Measurements from ENCODE around the gene PAK4. TPM values are rescaled to one million over a fixed set of nuclear protein-coding genes. Genes with fewer than 3 reads are reported as not detected.

The PAK4 gene
- total RNA-seq (2021; ENCODE audit: unreplicated experiment) = 90.1 TPM
- 76.7 and 78.4 TPM in 2 replicates for polyA plus RNA-seq (2012)
- percentile 66 among the genes with signal in this experiment for Bru-seq, nascent RNA
- BruChase-seq, experiment 1, labeled RNA remaining after a 6-hour chase = percentile 73 among the genes with signal in this experiment
- BruChase-seq, experiment 2, labeled RNA remaining after a 2-hour chase = percentile 69 among the genes with signal in this experiment
- long read RNA-seq, partial matches to known transcripts = 13 of 38 reads
- long read RNA-seq, other reads (novel, unspliced or antisense) = 20 of 38 reads

- peak; percentile 86 for ATAC-seq
- Histone ChIP-seq H3K36me3 (ENCODE audit: control insufficient read depth in 1 of 2, insufficient read depth in 2 of 2, low read length in 2 of 2) (no peaks in the 10 kb centered on the region), H3K9ac (ENCODE audit: low read length) (peak within 1 kb of the TSS; percentile 90), H3K4me2 (ENCODE audit: low read length) (peak within 1 kb of the TSS; percentile 96), H3K79me2 (ENCODE audit: insufficient read depth, low read length) (peaks cover 50% of the 10 kb centered on the region), H4K20me1 (ENCODE audit: insufficient read depth) (peaks cover 5% of the 10 kb centered on the region; the same call in 1 of the 2 replicates), H3K4me1 (ENCODE audit: control insufficient read depth in 1 of 2, insufficient read depth in 2 of 2, low read length in 2 of 2) (peaks cover 16 to 55% of the 10 kb centered on the region in 2 experiments), H2AFZ (ENCODE audit: low read depth, low read length, poor library complexity, severe bottlenecking) (peak within 1 kb of the TSS; percentile 86), H3K27me3 (ENCODE audit: insufficient read depth, low read length) (no peaks in the 10 kb centered on the region), H3K4me3 (replicated peaks in 1 of 2; ENCODE audit: low read depth in 1 of 2, low read length in 2 of 2) (peak within 1 kb of the TSS; percentile 96 to 99), H3K27ac (ENCODE audit: low read depth, low read length) (peak within 1 kb of the TSS; percentile 84), H3K9me2 (ENCODE audit: insufficient read depth) (no peaks in the 10 kb centered on the region), H3K9me3 (ENCODE audit: control insufficient read depth in 1 of 2, insufficient read depth in 1 of 2, low read depth in 1 of 2, low read length in 2 of 2) (no peaks in the 10 kb centered on the region)
- peak; percentile 96 for DNase-seq (ENCODE audit: low read depth, low spot score)
- CTCF ChIA-PET = interaction anchor here (0.8 kb wide), 1 partner anchor 8 kb away, joined by 4 read pairs; no protein-coding TSS in a partner anchor
- intact Hi-C loops (cut with micrococcal nuclease) = loop anchor here (1.0 kb wide), 1 partner anchor 40 kb away; no protein-coding TSS in a partner anchor
- no TSS peak for BruUV-seq (replicated peaks)
- POLR2A ChIA-PET = no interaction called here
- RAD21 ChIA-PET (ENCODE audit: low non-redundant PET in 1 of 2, low total read pairs in 2 of 2, uncharacterized antibody in 2 of 2, unreplicated experiment in 2 of 2) = no interaction called here
- TF ChIP-seq POLR2AphosphoS5 (IDR thresholded peaks at IDR 0.05; ENCODE audit: low read depth, low read length) (peak; percentile 84), SP1 (IDR thresholded peaks at IDR 0.05; ENCODE audit: low read depth) (peak; percentile 93), CEBPB (IDR thresholded peaks at IDR 0.05; ENCODE audit: low read depth) (no peak), ZFX (IDR thresholded peaks at IDR 0.05) (no peak), ELF1 (IDR thresholded peaks at IDR 0.05; ENCODE audit: borderline replicate concordance, low read depth) (no peak), EGR1 (IDR thresholded peaks at IDR 0.05; ENCODE audit: low read depth) (peak; percentile 99), POLR2A (IDR thresholded peaks at IDR 0.05; ENCODE audit: borderline replicate concordance, extremely low read depth, insufficient read depth, insufficient read length) (peak; percentile 51), RAD21 (IDR thresholded peaks at IDR 0.05; ENCODE audit: low read depth) (no peak), SIN3A (IDR thresholded peaks at IDR 0.05; ENCODE audit: low read depth) (peak; percentile 70), SRF (IDR thresholded peaks at IDR 0.05; ENCODE audit: low read depth) (no peak), CBX3 (IDR thresholded peaks at IDR 0.05; ENCODE audit: low read depth) (no peak), EZH2 (IDR thresholded peaks at IDR 0.05) (no peak), ZNF274 (IDR thresholded peaks at IDR 0.05; ENCODE audit: low read depth, low read length) (no peak), JUND (IDR thresholded peaks at IDR 0.05) (no peak), EZH2phosphoT487 (IDR thresholded peaks at IDR 0.05; ENCODE audit: borderline replicate concordance) (no peak), TCF7L2 (IDR thresholded peaks at IDR 0.05; ENCODE audit: borderline replicate concordance, extremely low read depth, insufficient read depth, insufficient read length) (peak; percentile 22), YY1 (IDR thresholded peaks at IDR 0.05; ENCODE audit: extremely low read depth, insufficient replicate concordance, low read depth, low read length) (peak; percentile 93), FOSL1 (IDR thresholded peaks at IDR 0.05; ENCODE audit: low read depth) (no peak)
- TF ChIP-seq, protein P1, sequence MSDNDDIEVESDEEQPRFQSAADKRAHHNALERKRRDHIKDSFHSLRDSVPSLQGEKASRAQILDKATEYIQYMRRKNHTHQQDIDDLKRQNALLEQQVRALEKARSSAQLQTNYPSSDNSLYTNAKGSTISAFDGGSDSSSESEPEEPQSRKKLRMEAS (IDR thresholded peaks at IDR 0.05) = peak; percentile 14; the same call in 1 of the 2 replicates
- TF ChIP-seq, protein P2, sequence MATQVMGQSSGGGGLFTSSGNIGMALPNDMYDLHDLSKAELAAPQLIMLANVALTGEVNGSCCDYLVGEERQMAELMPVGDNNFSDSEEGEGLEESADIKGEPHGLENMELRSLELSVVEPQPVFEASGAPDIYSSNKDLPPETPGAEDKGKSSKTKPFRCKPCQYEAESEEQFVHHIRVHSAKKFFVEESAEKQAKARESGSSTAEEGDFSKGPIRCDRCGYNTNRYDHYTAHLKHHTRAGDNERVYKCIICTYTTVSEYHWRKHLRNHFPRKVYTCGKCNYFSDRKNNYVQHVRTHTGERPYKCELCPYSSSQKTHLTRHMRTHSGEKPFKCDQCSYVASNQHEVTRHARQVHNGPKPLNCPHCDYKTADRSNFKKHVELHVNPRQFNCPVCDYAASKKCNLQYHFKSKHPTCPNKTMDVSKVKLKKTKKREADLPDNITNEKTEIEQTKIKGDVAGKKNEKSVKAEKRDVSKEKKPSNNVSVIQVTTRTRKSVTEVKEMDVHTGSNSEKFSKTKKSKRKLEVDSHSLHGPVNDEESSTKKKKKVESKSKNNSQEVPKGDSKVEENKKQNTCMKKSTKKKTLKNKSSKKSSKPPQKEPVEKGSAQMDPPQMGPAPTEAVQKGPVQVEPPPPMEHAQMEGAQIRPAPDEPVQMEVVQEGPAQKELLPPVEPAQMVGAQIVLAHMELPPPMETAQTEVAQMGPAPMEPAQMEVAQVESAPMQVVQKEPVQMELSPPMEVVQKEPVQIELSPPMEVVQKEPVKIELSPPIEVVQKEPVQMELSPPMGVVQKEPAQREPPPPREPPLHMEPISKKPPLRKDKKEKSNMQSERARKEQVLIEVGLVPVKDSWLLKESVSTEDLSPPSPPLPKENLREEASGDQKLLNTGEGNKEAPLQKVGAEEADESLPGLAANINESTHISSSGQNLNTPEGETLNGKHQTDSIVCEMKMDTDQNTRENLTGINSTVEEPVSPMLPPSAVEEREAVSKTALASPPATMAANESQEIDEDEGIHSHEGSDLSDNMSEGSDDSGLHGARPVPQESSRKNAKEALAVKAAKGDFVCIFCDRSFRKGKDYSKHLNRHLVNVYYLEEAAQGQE (IDR thresholded peaks at IDR 0.05; ENCODE audit: low read depth) = no peak
- TF ChIP-seq, protein P3, sequence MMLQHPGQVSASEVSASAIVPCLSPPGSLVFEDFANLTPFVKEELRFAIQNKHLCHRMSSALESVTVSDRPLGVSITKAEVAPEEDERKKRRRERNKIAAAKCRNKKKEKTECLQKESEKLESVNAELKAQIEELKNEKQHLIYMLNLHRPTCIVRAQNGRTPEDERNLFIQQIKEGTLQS (IDR thresholded peaks at IDR 0.05) = no peak
- TF ChIP-seq, protein P4, sequence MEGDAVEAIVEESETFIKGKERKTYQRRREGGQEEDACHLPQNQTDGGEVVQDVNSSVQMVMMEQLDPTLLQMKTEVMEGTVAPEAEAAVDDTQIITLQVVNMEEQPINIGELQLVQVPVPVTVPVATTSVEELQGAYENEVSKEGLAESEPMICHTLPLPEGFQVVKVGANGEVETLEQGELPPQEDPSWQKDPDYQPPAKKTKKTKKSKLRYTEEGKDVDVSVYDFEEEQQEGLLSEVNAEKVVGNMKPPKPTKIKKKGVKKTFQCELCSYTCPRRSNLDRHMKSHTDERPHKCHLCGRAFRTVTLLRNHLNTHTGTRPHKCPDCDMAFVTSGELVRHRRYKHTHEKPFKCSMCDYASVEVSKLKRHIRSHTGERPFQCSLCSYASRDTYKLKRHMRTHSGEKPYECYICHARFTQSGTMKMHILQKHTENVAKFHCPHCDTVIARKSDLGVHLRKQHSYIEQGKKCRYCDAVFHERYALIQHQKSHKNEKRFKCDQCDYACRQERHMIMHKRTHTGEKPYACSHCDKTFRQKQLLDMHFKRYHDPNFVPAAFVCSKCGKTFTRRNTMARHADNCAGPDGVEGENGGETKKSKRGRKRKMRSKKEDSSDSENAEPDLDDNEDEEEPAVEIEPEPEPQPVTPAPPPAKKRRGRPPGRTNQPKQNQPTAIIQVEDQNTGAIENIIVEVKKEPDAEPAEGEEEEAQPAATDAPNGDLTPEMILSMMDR (IDR thresholded peaks at IDR 0.05 in 2 of 3, conservative IDR thresholded peaks at IDR 0.05 in 1 of 3; ENCODE audit: borderline replicate concordance in 1 of 3, insufficient read depth in 1 of 3, low read depth in 2 of 3, low read length in 2 of 3) = no peak
Observed at GRCh38 chr19:39125554-39126311, at the start of gene PAK4. PAK4 (plus strand) TSS chr19:39125786; CDS start chr19:39169554, 43,768 bp downstream.
